ENCODE results near the gene CCL27.

CCL27 gene

GRCh38 chr9:34664281-34665066, 2.0 kb upstream of the CCL27 start:
- POLR2A ChIA-PET, result interaction anchor here (0.9 kb wide), 1 partner anchor 27 kb away, joined by 4 read pairs; the partner anchor contains the start of gene SIGMAR1
- DNase-seq (ENCODE audit: extremely low spot score), result peak; percentile 68
- TF ChIP-seq, protein P1, sequence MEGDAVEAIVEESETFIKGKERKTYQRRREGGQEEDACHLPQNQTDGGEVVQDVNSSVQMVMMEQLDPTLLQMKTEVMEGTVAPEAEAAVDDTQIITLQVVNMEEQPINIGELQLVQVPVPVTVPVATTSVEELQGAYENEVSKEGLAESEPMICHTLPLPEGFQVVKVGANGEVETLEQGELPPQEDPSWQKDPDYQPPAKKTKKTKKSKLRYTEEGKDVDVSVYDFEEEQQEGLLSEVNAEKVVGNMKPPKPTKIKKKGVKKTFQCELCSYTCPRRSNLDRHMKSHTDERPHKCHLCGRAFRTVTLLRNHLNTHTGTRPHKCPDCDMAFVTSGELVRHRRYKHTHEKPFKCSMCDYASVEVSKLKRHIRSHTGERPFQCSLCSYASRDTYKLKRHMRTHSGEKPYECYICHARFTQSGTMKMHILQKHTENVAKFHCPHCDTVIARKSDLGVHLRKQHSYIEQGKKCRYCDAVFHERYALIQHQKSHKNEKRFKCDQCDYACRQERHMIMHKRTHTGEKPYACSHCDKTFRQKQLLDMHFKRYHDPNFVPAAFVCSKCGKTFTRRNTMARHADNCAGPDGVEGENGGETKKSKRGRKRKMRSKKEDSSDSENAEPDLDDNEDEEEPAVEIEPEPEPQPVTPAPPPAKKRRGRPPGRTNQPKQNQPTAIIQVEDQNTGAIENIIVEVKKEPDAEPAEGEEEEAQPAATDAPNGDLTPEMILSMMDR (IDR thresholded peaks at IDR 0.05; ENCODE audit: control extremely low read depth, extremely low read depth, low read depth, missing control alignments), result peak; percentile 92
- CTCF ChIA-PET, result interaction anchor here (0.7 to 8.5 kb wide), 16 partner anchors 9 to 61 kb away, joined by 3 to 84 read pairs (median 4); partner anchors contain the start of genes DCTN3, GALT, RPP25L and SIGMAR1

GRCh38 chr9:34663303-34663605, 797 bp upstream of the CCL27 start:
- DNase-seq (ENCODE audit: extremely low spot score), result no peak
- ChIA-PET CTCF (interaction anchor here (0.9 to 8.5 kb wide), 7 partner anchors 12 to 51 kb away, joined by 3 to 84 read pairs (median 6); partner anchors contain the start of genes GALT and RPP25L), POLR2A (no interaction called here)
- TF ChIP-seq, protein P1 (IDR thresholded peaks at IDR 0.05; ENCODE audit: control extremely low read depth, extremely low read depth, low read depth, missing control alignments), result no peak

- CTCF ChIA-PET, result interaction anchor here (0.9 to 8.5 kb wide), 5 partner anchors 14 to 45 kb away, joined by 3 to 84 read pairs (median 14); partner anchors contain the start of gene GALT
- DNase-seq (ENCODE audit: extremely low spot score), result no peak
- POLR2A ChIA-PET, result no interaction called here
- TF ChIP-seq, protein P1 (IDR thresholded peaks at IDR 0.05; ENCODE audit: control extremely low read depth, extremely low read depth, low read depth, missing control alignments), result no peak
Observed at GRCh38 chr9:34659592-34660253, 2.7 kb downstream of the CCL27 start.

DNA sequence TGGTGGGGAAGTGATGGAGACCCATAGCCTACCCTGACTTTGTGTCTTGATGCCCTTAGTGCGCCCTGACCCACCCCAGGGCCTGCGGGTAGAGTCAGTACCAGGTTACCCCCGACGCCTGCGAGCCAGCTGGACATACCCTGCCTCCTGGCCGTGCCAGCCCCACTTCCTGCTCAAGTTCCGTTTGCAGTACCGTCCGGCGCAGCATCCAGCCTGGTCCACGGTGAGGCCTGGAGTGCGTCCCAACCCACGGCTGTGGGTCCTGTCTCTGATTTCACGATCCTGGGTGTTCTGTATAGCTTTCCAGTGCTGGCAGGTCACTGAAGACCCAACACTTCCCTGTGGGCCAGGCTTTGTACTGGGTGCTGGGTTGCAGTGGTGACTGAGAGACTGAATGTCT, 4.0 kb downstream of the CCL27 start:
- no peak for DNase-seq (ENCODE audit: extremely low spot score)
- ChIA-PET CTCF (interaction anchor here (3.9 kb wide), 1 partner anchor 12 kb away, joined by 20 read pairs; the partner anchor contains the start of gene GALT), POLR2A (interaction anchor here (0.6 kb wide), 1 partner anchor 395 kb away, joined by 3 read pairs; no protein-coding TSS in a partner anchor)
- TF ChIP-seq, protein P1 (IDR thresholded peaks at IDR 0.05; ENCODE audit: control extremely low read depth, extremely low read depth, low read depth, missing control alignments), result no peak

- TF ChIP-seq, protein P1 (IDR thresholded peaks at IDR 0.05; ENCODE audit: control extremely low read depth, extremely low read depth, low read depth, missing control alignments), result no peak
- POLR2A ChIA-PET, result no interaction called here
- CTCF ChIA-PET, result interaction anchor here (1.2 to 3.9 kb wide), 3 partner anchors 11 to 23 kb away, joined by 3 to 20 read pairs (median 8); partner anchors contain the start of gene GALT
- no peak for DNase-seq (ENCODE audit: extremely low spot score)
Observed at GRCh38 chr9:34656992-34657391, 5.5 kb downstream of the CCL27 start.

GRCh38 chr9:34655394-34655793, 7.1 kb downstream of the CCL27 start:
- ChIA-PET CTCF (interaction anchor here (3.9 kb wide), 1 partner anchor 9 kb away, joined by 20 read pairs; the partner anchor contains the start of gene GALT), POLR2A (no interaction called here)
- TF ChIP-seq, protein P1 (IDR thresholded peaks at IDR 0.05; ENCODE audit: control extremely low read depth, extremely low read depth, low read depth, missing control alignments), result no peak

More at GRCh38 chr9:34655394-34655793, 7.1 kb downstream of the CCL27 start:
- no peak for DNase-seq (ENCODE audit: extremely low spot score)

All from GM10248 (cell line).